GM12891 (cell line): Measurements from ENCODE around the gene PAX7.

Experiments
- PAX5 ChIP-seq: IDR thresholded peaks from 2 replicates; pipeline ENCODE4 v1.6.1; 2011; ENCODE audit warnings: low read length, moderate library complexity, mild to moderate bottlenecking; ENCODE audit not compliant: insufficient read depth, severe bottlenecking
- POLR2A ChIP-seq: IDR thresholded peaks from 2 replicates; pipeline ENCODE4 v1.6.1; 2011; ENCODE audit warnings: low read depth, low read length, control low read depth
- POLR2AphosphoS5 ChIP-seq: IDR thresholded peaks from 2 replicates; pipeline ENCODE4 v1.6.1; 2011; ENCODE audit warnings: low read depth, low read length, control low read depth
- TAF1 ChIP-seq: IDR thresholded peaks from 2 replicates; pipeline ENCODE4 v1.6.1; 2011; ENCODE audit warnings: low read depth, low read length, control low read depth

DNA sequence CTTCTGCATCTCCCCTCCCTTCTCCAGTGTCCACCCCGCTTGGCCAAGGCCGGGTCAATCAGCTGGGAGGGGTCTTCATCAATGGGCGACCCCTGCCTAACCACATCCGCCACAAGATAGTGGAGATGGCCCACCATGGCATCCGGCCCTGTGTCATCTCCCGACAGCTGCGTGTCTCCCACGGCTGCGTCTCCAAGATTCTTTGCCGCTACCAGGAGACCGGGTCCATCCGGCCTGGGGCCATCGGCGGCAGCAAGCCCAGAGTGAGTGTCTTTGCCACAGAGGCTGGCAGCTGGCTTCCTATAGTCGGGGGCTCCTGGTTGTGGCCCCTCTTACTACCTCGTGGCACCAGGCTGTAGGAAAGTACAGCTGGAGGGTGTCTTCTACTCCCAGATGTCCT is 3.6 kb downstream of the PAX7 start:
- TF ChIP-seq POLR2A (no peak), PAX5 (no peak), TAF1 (no peak), POLR2AphosphoS5 (no peak)
